ENCODE results near the gene CCDC192.

GRCh38 chr5:127705120-127705892 is 2.1 kb downstream of the CCDC192 start:
- no peak for TF ChIP-seq CTCF (IDR thresholded peaks at IDR 0.05)
- no peak for TF ChIP-seq POLR2A (IDR thresholded peaks at IDR 0.05)
